Astrocyte of the cerebellum (primary cell): ENCODE measurements around the gene H2AZ1.
"Not testable (repeated sequence)": the region's sequence is repeated elsewhere in the genome, so short reads cannot be mapped to it uniquely, and the experiment has no call there.

Experiments used
- DNase-seq: peaks from one replicate; pipeline ENCODE4 v3.0.0-alpha.2; 2011; ENCODE audit warnings: low read depth
- H3K4me3 ChIP-seq: 2 replicates; pipeline ENCODE4 v1.5.1; 2011; ENCODE audit warnings: mild to moderate bottlenecking, low read depth, low read length, moderate library complexity
- CTCF ChIP-seq: IDR thresholded peaks from 2 replicates; pipeline ENCODE4 v1.5.1; 2012; ENCODE audit warnings: low read length, low read depth, moderate library complexity, mild to moderate bottlenecking; ENCODE audit errors: missing control alignments
- in situ Hi-C: cut with HindIII; loops from 2 replicates; pipeline ENCODE4 v1.10.0; 2017; ENCODE audit warnings: low sequenced_read_pairs

H2AZ1 gene

GRCh38 chr4:99961711-99962110, 11.6 kb upstream of the H2AZ1 start:
- no peak for DNase-seq
- in situ Hi-C loops = no loop called here
- no peak overlapping the region for H3K4me3 ChIP-seq
- no peak for TF ChIP-seq CTCF

- no peak for TF ChIP-seq CTCF
- no peak overlapping the region for H3K4me3 ChIP-seq
- DNase-seq = no peak
- in situ Hi-C loops = no loop called here
Measured at GRCh38 chr4:99960648-99961047, 10.6 kb upstream of the H2AZ1 start.

- DNase-seq, in situ Hi-C loops, H3K4me3 ChIP-seq: not testable (repeated sequence)
Measured at GRCh38 chr4:99958207-99958606, 8.1 kb upstream of the H2AZ1 start.

GRCh38 chr4:99950913-99951254, 809 bp upstream of the H2AZ1 start:
- peak overlapping the region; percentile 88 for H3K4me3 ChIP-seq
- TF ChIP-seq CTCF = no peak
- no peak for DNase-seq
- in situ Hi-C loops = no loop called here

- peak; percentile 91 for DNase-seq
- TF ChIP-seq CTCF = peak; percentile 94
- in situ Hi-C loops = no loop called here
- H3K4me3 ChIP-seq = peak overlapping the region; percentile 88
Measured at GRCh38 chr4:99949034-99949998, 759 bp downstream of the H2AZ1 start.

- no peak overlapping the region for H3K4me3 ChIP-seq
- no peak for TF ChIP-seq CTCF
- DNase-seq = no peak
- in situ Hi-C loops = no loop called here
Measured at GRCh38 chr4:99947608-99948007, 2.5 kb downstream of the H2AZ1 start.

GRCh38 chr4:99947190-99947578, 2.9 kb downstream of the H2AZ1 start:
- no peak for DNase-seq
- peak overlapping the region; percentile 70 for H3K4me3 ChIP-seq
- no peak for TF ChIP-seq CTCF
- in situ Hi-C loops = no loop called here
